Heart left ventricle (tissue), 16 donors: ENCODE data around the gene EYS. TPM values are rescaled to one million over a fixed set of nuclear protein-coding genes. Genes with fewer than 3 reads are reported as not detected.

ENCODE experiments used
- ATAC-seq, 4 donors: fragments of 200-7000 bp; cut with Tn5 transposase; one replicate each; pipeline ENCODE4 v1.9.1; 2020 to 2022; ENCODE audit warnings: moderate library complexity in 4 of 4, mild to moderate bottlenecking in 3 of 4, moderate number of reproducible peaks in 1 of 4
- DNase-seq, 5 donors: peaks; one replicate each; pipeline ENCODE4 v3.0.0-alpha.2; 2020
- H3K27ac ChIP-seq, 12 donors: fragments of 200-600 bp; sonication (generic) in 4 of 12; one replicate each; pipeline versions ENCODE4 v1.5.0 to v1.8.0; 2016 to 2022; ENCODE audit warnings: mild to moderate bottlenecking in 2 of 12
- H3K27me3 ChIP-seq, 9 donors: fragments of 200-600 bp; sonication (generic) in 2 of 9; one replicate each; pipeline versions ENCODE4 v1.5.1 to v1.8.0; 2016 to 2022; ENCODE audit warnings: mild to moderate bottlenecking in 3 of 9
- H3K36me3 ChIP-seq, 9 donors: fragments of 200-600 bp; sonication (generic) in 2 of 9; one replicate each; pipeline versions ENCODE4 v1.5.0 to v1.8.0; 2018 to 2022; ENCODE audit warnings: mild to moderate bottlenecking in 2 of 9
- H3K4me1 ChIP-seq, 12 donors: fragments of 200-600 bp; sonication (generic) in 4 of 12; one replicate each; pipeline versions ENCODE4 v1.5.0 to v1.8.0; 2016 to 2022; ENCODE audit warnings: mild to moderate bottlenecking in 3 of 12
- H3K4me3 ChIP-seq, 12 donors: fragments of 200-600 bp; sonication (generic) in 4 of 12; one replicate each; pipeline versions ENCODE4 v1.5.0 to v1.8.0; 2017 to 2022; ENCODE audit warnings: mild to moderate bottlenecking in 9 of 12, moderate library complexity in 4 of 12
- H3K9me3 ChIP-seq, 12 donors: fragments of 200-600 bp; sonication (generic) in 4 of 12; one replicate each; pipeline versions ENCODE4 v1.5.0 to v1.8.0; 2016 to 2022; ENCODE audit warnings: mild to moderate bottlenecking in 1 of 12
- POLR2A ChIP-seq, 2 donors: fragments of 450-650 bp; IDR thresholded peaks; one replicate each; pipeline ENCODE4 v1.6.1; 2017; ENCODE audit warnings: antibody characterized with exemption in 2 of 2, mild to moderate bottlenecking in 2 of 2, moderate library complexity in 2 of 2
- WGBS, 4 donors: extraction: QIAGEN DNeasy Blood & Tissue Kit in 2 of 4; methylation state at CpG; one replicate each; pipeline versions ENCODE4 v1.1.5 to v1.1.7; 2013 to 2018; 5-methylcytosine and 5-hydroxymethylcytosine counted together
- intact Hi-C, 10 donors: fragments of 100-400 bp; cut with DNase I; formaldehyde crosslinking; loops; one replicate each; pipeline versions ENCODE4 v1.11.1 to v1.14.2; 2022
- polyA plus RNA-seq, 2 donors: library from polyadenylated mRNA; stranded (reverse); fragments of 200-250 nt; gene quantifications; one replicate each; pipeline ENCODE4 v1.2.3, GENCODE V29; 2013
- total RNA-seq, 9 donors: library from RNA; depleted of rRNA in 2 of 9; stranded (reverse); fragments of >200 nt in 2 of 9; fragmentation: NEBNext Ultra II Directional in 3 of 9; extraction: Animal tissue kit (Norgen Biotek cat#: 25700) in 3 of 9; gene quantifications; one replicate each; pipeline versions ENCODE4 v1.1.0 to v1.2.4, GENCODE V29; 2016 to 2023
- TF ChIP-seq, protein P1 (sequence below), 12 donors: fragments of 200-600 bp; sonication (generic) in 4 of 12; IDR thresholded peaks; one replicate each; pipeline versions ENCODE4 v1.5.0 to v1.8.0; 2018 to 2022; ENCODE audit warnings: antibody characterized with exemption in 12 of 12, mild to moderate bottlenecking in 5 of 12
- donor health status: ischemic (EF 13 %, LVEDD 7.1; RV severe dilation, severe dysfunction).
- donor health status: healthy with polysubstance abuse.
- donor health status: DM: no; HTN: yes; CAD: no.
- donor health status: DM: no; HTN: no; CAD: no.
- donor health status: ischemic (EF 25% LVEDD 6.9; RV normal size, moderate dysfunction).
- donor health status: ischemic (EF 25% LVEDD 5.7; RV mildly dilated, moderate dysfunction).
- donor health status: healthy.
- donor health status: DM: yes; HTN: yes; CAD: no.
- donor health status: ischemic (EF 35%, LVEDD 5.7; RV mildly dilated, moderate dysfunction).
- donor health status: nonischemic (EF 11% LVEDD 7.7; RV severe dilation, severe dysfunction).
- donor health status: DM: yes; HTN: yes; CAD: no.
- donor health status: PGD.
- donor health status: ischemic (EF 29% LVEDD 5.4; RV normal size, mild dysfunction).
- donor health status: nonischemic (EF 23%, LVEDD 6.1; RV moderate dilation, normal function).

Gene EYS
- total and polyA plus RNA-seq, 11 donors = 0.07 to 0.27 (median 0.08) TPM; not detected in 8

GRCh38 chr6:64729522-64729921 is 977.5 kb downstream of the EYS start:
- Histone ChIP-seq H3K4me3 (no peak overlapping the region), H3K27ac (no peak overlapping the region), H3K9me3 (peaks cover 0 to 6% (median 0%) of the 10 kb centered on the region in 12 donors), H3K36me3 (no peaks in the 10 kb centered on the region), H3K27me3 (no peaks in the 10 kb centered on the region), H3K4me1 (no peaks in the 10 kb centered on the region)
- no peak for DNase-seq
- 64 to 80% (median 77%) methylated on average over 4 of the region's 4 CpGs for WGBS, 4 donors
- TF ChIP-seq, protein P1, sequence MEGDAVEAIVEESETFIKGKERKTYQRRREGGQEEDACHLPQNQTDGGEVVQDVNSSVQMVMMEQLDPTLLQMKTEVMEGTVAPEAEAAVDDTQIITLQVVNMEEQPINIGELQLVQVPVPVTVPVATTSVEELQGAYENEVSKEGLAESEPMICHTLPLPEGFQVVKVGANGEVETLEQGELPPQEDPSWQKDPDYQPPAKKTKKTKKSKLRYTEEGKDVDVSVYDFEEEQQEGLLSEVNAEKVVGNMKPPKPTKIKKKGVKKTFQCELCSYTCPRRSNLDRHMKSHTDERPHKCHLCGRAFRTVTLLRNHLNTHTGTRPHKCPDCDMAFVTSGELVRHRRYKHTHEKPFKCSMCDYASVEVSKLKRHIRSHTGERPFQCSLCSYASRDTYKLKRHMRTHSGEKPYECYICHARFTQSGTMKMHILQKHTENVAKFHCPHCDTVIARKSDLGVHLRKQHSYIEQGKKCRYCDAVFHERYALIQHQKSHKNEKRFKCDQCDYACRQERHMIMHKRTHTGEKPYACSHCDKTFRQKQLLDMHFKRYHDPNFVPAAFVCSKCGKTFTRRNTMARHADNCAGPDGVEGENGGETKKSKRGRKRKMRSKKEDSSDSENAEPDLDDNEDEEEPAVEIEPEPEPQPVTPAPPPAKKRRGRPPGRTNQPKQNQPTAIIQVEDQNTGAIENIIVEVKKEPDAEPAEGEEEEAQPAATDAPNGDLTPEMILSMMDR (IDR thresholded peaks at IDR 0.05) = no peak
- TF ChIP-seq POLR2A (IDR thresholded peaks at IDR 0.05) = no peak
- no peak for ATAC-seq
- intact Hi-C loops = no loop called here

- DNase-seq (no peak), ATAC-seq (no peak)
- intact Hi-C loops = no loop called here
- no peak overlapping the region for H3K27ac ChIP-seq
- peaks cover 0 to 6% (median 0%) of the 10 kb centered on the region in 12 donors for H3K9me3 ChIP-seq
- no peaks in the 10 kb centered on the region for H3K4me1 ChIP-seq
- no peak overlapping the region for H3K4me3 ChIP-seq
- H3K36me3 ChIP-seq = no peaks in the 10 kb centered on the region
- WGBS, 4 donors = 87 to 93% (median 88%) methylated on average over 5 of the region's 5 CpGs
- H3K27me3 ChIP-seq = no peaks in the 10 kb centered on the region
- TF ChIP-seq POLR2A (IDR thresholded peaks at IDR 0.05) = no peak
- TF ChIP-seq, protein P1 (IDR thresholded peaks at IDR 0.05) = no peak
Measured at GRCh38 chr6:64727075-64727474, 980.0 kb downstream of the EYS start.

DNA sequence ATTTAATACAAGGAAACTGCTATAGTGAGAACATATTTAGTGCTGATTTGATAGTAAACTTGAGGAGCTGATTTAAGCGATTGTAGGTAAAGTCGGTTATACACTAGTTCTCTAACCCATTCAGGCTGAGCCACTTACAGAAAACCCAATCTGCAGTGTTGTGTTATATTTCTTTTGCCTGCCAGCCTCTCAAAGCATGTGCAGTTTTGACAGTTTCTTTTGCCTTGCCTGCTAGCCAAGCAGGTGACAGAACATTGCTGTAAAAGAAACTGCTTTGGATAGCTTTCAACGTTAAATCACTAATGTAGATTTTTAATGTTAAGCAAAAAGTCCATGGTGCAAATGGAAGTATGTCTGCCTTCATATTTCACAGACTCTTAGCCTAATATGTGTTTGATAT is 982.9 kb downstream of the EYS start:
- no peak overlapping the region for H3K27ac ChIP-seq
- no peaks in the 10 kb centered on the region for H3K27me3 ChIP-seq
- no peak for TF ChIP-seq POLR2A (IDR thresholded peaks at IDR 0.05)
- TF ChIP-seq, protein P1 (IDR thresholded peaks at IDR 0.05) = no peak
- WGBS, 4 donors = 81 to 88% (median 86%) methylated on average over 3 of the region's 3 CpGs
- H3K4me1 ChIP-seq = no peaks in the 10 kb centered on the region
- intact Hi-C loops = no loop called here
- ATAC-seq (no peak), DNase-seq (no peak)
- peaks cover 0 to 5% (median 0%) of the 10 kb centered on the region in 12 donors for H3K9me3 ChIP-seq
- no peak overlapping the region for H3K4me3 ChIP-seq
- no peaks in the 10 kb centered on the region for H3K36me3 ChIP-seq

DNA sequence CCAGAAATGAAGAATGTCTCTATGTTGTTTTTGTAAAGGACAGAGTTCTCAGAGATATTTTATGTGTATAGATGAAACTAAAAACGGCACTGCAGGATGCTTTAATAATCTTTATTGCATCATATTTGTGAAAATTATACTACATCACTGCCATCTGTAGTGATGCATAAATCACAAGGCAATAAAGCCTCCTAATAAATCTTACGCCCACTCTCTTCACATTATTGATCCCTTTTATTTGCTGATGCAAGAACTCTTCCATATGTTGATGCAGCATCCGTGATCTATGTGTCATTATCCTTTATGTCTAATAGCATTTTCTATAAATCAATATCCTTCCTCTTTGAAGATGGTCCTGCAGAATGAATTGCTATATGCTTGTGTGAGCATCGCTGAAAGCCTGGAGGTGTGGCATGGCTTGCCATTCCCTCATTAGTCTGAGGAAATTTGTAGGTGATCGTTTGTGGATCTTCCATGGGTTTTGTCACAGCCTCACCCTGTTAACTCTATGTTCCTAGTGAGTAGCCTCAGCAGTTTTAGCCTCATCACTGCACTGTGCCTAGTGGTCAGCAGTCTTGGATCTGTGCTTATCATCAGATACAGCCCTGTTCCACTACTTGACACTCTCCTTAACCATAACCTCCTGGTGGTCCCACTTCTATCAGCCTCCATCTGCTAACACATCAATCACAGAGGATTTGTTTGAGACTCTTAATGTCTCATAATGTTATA is 983.5 kb downstream of the EYS start:
- no peaks in the 10 kb centered on the region for H3K9me3 ChIP-seq
- DNase-seq = no peak
- intact Hi-C loops = no loop called here
- no peak overlapping the region for H3K4me3 ChIP-seq
- no peaks in the 10 kb centered on the region for H3K4me1 ChIP-seq
- 81 to 87% (median 84%) methylated on average over 5 of the region's 5 CpGs for WGBS, 4 donors
- no peak for TF ChIP-seq POLR2A (IDR thresholded peaks at IDR 0.05)
- TF ChIP-seq, protein P1 (IDR thresholded peaks at IDR 0.05) = no peak
- no peak for ATAC-seq
- no peaks in the 10 kb centered on the region for H3K27me3 ChIP-seq
- no peak overlapping the region for H3K27ac ChIP-seq
- no peaks in the 10 kb centered on the region for H3K36me3 ChIP-seq
